ENCODE results near the gene ATP5F1D. TPM values are rescaled to one million over a fixed set of nuclear protein-coding genes. Genes with fewer than 3 reads are reported as not detected.

ATP5F1D gene
- total and polyA plus RNA-seq, 2 of the 13 experiments (the other 11 are each of a cell fraction or from before 2014, with no cell fraction given), result 39.4 to 78.7 TPM

- TF ChIP-seq, protein P1, sequence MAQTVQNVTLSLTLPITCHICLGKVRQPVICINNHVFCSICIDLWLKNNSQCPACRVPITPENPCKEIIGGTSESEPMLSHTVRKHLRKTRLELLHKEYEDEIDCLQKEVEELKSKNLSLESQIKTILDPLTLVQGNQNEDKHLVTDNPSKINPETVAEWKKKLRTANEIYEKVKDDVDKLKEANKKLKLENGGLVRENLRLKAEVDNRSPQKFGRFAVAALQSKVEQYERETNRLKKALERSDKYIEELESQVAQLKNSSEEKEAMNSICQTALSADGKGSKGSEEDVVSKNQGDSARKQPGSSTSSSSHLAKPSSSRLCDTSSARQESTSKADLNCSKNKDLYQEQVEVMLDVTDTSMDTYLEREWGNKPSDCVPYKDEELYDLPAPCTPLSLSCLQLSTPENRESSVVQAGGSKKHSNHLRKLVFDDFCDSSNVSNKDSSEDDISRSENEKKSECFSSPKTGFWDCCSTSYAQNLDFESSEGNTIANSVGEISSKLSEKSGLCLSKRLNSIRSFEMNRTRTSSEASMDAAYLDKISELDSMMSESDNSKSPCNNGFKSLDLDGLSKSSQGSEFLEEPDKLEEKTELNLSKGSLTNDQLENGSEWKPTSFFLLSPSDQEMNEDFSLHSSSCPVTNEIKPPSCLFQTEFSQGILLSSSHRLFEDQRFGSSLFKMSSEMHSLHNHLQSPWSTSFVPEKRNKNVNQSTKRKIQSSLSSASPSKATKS (CRISPR knock-in tag; IDR thresholded peaks at IDR 0.05), result no peak
- TF ChIP-seq NFKB2 (CRISPR knock-in tag; IDR thresholded peaks at IDR 0.05; ENCODE audit: borderline replicate concordance), result no peak
- no peak for TF ChIP-seq ZFP82 (CRISPR knock-in tag; IDR thresholded peaks at IDR 0.05; ENCODE audit: borderline replicate concordance)
- TF ChIP-seq ZFP90 (CRISPR knock-in tag; IDR thresholded peaks at IDR 0.05; ENCODE audit: borderline replicate concordance), result no peak
- 0 out of 2 replicates have a peak, but pooled peaks have one; percentile 13 for TF ChIP-seq ZNF264 (CRISPR knock-in tag; IDR thresholded peaks at IDR 0.05)
- no peak for TF ChIP-seq TBX3 (IDR thresholded peaks at IDR 0.05; ENCODE audit: borderline replicate concordance)
- no peak for TF ChIP-seq TERF1 (CRISPR knock-in tag; IDR thresholded peaks at IDR 0.05)
- TF ChIP-seq, protein P2, sequence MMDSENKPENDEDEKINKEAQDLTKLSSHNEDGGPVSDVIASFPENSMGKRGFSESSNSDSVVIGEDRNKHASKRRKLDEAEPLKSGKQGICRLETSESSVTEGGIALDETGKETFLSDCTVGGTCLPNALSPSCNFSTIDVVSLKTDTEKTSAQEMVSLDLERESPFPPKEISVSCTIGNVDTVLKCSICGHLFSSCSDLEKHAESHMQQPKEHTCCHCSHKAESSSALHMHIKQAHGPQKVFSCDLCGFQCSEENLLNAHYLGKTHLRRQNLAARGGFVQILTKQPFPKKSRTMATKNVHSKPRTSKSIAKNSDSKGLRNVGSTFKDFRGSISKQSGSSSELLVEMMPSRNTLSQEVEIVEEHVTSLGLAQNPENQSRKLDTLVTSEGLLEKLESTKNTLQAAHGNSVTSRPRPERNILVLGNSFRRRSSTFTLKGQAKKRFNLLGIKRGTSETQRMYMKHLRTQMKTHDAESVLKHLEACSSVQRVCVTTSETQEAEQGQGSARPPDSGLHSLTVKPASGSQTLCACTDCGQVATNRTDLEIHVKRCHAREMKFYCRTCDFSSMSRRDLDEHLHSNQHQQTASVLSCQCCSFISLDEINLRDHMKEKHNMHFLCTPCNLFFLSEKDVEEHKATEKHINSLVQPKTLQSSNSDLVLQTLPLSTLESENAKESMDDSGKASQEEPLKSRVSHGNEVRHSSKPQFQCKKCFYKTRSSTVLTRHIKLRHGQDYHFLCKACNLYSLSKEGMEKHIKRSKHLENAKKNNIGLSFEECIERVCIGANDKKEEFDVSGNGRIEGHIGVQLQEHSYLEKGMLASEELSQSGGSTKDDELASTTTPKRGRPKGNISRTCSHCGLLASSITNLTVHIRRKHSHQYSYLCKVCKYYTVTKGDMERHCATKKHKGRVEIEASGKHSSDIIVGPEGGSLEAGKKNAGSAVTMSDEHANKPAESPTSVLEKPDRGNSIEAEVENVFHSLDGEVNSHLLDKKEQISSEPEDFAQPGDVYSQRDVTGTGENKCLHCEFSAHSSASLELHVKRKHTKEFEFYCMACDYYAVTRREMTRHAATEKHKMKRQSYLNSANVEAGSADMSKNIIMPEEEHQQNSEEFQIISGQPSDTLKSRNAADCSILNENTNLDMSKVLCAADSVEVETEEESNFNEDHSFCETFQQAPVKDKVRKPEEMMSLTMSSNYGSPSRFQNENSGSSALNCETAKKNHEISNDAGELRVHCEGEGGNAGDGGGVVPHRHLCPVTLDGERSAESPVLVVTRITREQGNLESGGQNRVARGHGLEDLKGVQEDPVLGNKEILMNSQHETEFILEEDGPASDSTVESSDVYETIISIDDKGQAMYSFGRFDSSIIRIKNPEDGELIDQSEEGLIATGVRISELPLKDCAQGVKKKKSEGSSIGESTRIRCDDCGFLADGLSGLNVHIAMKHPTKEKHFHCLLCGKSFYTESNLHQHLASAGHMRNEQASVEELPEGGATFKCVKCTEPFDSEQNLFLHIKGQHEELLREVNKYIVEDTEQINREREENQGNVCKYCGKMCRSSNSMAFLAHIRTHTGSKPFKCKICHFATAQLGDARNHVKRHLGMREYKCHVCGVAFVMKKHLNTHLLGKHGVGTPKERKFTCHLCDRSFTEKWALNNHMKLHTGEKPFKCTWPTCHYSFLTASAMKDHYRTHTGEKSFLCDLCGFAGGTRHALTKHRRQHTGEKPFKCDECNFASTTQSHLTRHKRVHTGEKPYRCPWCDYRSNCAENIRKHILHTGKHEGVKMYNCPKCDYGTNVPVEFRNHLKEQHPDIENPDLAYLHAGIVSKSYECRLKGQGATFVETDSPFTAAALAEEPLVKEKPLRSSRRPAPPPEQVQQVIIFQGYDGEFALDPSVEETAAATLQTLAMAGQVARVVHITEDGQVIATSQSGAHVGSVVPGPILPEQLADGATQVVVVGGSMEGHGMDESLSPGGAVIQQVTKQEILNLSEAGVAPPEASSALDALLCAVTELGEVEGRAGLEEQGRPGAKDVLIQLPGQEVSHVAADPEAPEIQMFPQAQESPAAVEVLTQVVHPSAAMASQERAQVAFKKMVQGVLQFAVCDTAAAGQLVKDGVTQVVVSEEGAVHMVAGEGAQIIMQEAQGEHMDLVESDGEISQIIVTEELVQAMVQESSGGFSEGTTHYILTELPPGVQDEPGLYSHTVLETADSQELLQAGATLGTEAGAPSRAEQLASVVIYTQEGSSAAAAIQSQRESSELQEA (CRISPR knock-in tag; IDR thresholded peaks at IDR 0.05; ENCODE audit: not compliant biosample characterization), result no peak
- peak; percentile 73; the same call in 1 of the 2 replicates for TF ChIP-seq HNF4A (CRISPR knock-in tag; IDR thresholded peaks at IDR 0.05)
- no peak for TF ChIP-seq ZFP37 (CRISPR knock-in tag; IDR thresholded peaks at IDR 0.05; ENCODE audit: borderline replicate concordance)
- peak; percentile 64; the same call in 1 of the 2 replicates for TF ChIP-seq KAT8 (CRISPR knock-in tag; IDR thresholded peaks at IDR 0.05)
- TF ChIP-seq, protein P3, sequence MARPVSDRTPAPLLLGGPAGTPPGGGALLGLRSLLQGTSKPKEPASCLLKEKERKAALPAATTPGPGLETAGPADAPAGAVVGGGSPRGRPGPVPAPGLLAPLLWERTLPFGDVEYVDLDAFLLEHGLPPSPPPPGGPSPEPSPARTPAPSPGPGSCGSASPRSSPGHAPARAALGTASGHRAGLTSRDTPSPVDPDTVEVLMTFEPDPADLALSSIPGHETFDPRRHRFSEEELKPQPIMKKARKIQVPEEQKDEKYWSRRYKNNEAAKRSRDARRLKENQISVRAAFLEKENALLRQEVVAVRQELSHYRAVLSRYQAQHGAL (CRISPR knock-in tag; IDR thresholded peaks at IDR 0.05; ENCODE audit: not compliant biosample characterization), result no peak
- TF ChIP-seq MEIS1 (CRISPR knock-in tag; IDR thresholded peaks at IDR 0.05; ENCODE audit: borderline replicate concordance), result no peak
- no peak for TF ChIP-seq ZNF3 (CRISPR knock-in tag; IDR thresholded peaks at IDR 0.05)
- no peak; the same call in 1 of the 2 replicates for TF ChIP-seq PPARG (CRISPR knock-in tag; conservative IDR thresholded peaks at IDR 0.05)
Observed at GRCh38 chr19:1264801-1265614, 23.5 kb downstream of the ATP5F1D start (continued).

Measured in HepG2 (cell line).